NAMALWA (cell line): ENCODE data around the gene KCTD8.

Experiments
- DNase-seq: peaks from one replicate; pipeline ENCODE4 v3.0.0-alpha.2; 2015; ENCODE audit warnings: low spot score

Gene KCTD8

GRCh38 chr4:44162538-44163270, 285.9 kb downstream of the KCTD8 start:
- DNase-seq = no peak

- no peak for DNase-seq
Observed at GRCh38 chr4:44161756-44162155, 286.9 kb downstream of the KCTD8 start.

- no peak for DNase-seq
Observed at GRCh38 chr4:44160776-44161367, 287.7 kb downstream of the KCTD8 start.

- no peak for DNase-seq
Observed at GRCh38 chr4:44159991-44160390, 288.6 kb downstream of the KCTD8 start.

- no peak for DNase-seq
Observed at GRCh38 chr4:44157611-44158277, 290.9 kb downstream of the KCTD8 start.

GRCh38 chr4:44150091-44150576, 298.5 kb downstream of the KCTD8 start:
- DNase-seq = no peak

- DNase-seq = no peak
Observed at GRCh38 chr4:44149282-44149681, 299.3 kb downstream of the KCTD8 start.

GRCh38 chr4:44147571-44148075, 301.0 kb downstream of the KCTD8 start:
- no peak for DNase-seq

- no peak for DNase-seq
Observed at GRCh38 chr4:44146516-44146915, 302.1 kb downstream of the KCTD8 start.

- no peak for DNase-seq
Observed at GRCh38 chr4:44145868-44146267, 302.7 kb downstream of the KCTD8 start.

- no peak for DNase-seq
Observed at GRCh38 chr4:44132526-44132925, 316.1 kb downstream of the KCTD8 start.
